ENCODE measurements around the gene MED12.
A peak's percentile ranks its signal among the peaks of the same experiment; 100 is the strongest.

MED12 gene

DNA sequence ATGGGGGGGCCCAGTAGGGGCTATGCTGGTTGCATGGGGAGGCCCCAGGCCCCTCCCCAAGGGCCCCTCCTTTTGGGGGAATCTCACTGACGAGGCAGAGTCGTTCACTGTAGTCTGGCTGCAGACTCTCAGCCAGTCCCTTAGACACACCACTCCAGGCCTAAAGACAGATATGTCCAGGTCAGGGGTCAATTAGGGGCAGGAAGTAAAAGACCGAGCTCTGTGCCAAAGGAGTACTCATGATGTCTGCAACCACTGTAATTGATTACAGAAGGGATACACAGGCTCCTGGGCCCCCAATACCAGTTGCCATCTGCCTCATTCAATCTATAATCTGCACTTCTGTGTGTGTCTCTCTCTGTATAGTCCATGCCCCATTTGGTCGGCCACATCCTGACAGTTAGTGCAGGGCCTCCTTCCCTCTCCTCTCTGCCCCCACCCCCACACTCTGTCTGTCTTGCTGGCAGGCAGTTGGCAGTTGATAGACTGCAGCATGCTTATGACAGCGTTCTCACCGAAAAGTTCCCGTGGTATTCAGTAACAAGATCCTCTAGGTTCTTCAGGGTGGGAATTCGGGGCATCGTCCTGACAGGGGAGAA, 10.5 kb upstream of the MED12 start:
- peak; percentile 32 for DNase-seq (ENCODE audit: low read depth)

GRCh38 chrX:71109051-71109450, 9.3 kb upstream of the MED12 start:
- DNase-seq (ENCODE audit: low read depth) = no peak

GRCh38 chrX:71111141-71111843, 7.1 kb upstream of the MED12 start, which contains the start of gene IL2RG:
Gene IL2RG, minus strand, starts transcription at chrX:71111577. Its CDS starts 38 bp downstream, at chrX:71111539.
- peak; percentile 83 for DNase-seq (ENCODE audit: low read depth)

GRCh38 chrX:71111921-71112431, 6.4 kb upstream of the MED12 start:
- peak; percentile 37 for DNase-seq (ENCODE audit: low read depth)

- DNase-seq (ENCODE audit: low read depth) = no peak
Measured at GRCh38 chrX:71117358-71117757, 1.0 kb upstream of the MED12 start.

- no peak for DNase-seq (ENCODE audit: low read depth)
Measured at GRCh38 chrX:71118985-71119535, 664 bp downstream of the MED12 start.

- DNase-seq (ENCODE audit: low read depth) = no peak
Measured at GRCh38 chrX:71128166-71128833, 9.9 kb downstream of the MED12 start.

DNA sequence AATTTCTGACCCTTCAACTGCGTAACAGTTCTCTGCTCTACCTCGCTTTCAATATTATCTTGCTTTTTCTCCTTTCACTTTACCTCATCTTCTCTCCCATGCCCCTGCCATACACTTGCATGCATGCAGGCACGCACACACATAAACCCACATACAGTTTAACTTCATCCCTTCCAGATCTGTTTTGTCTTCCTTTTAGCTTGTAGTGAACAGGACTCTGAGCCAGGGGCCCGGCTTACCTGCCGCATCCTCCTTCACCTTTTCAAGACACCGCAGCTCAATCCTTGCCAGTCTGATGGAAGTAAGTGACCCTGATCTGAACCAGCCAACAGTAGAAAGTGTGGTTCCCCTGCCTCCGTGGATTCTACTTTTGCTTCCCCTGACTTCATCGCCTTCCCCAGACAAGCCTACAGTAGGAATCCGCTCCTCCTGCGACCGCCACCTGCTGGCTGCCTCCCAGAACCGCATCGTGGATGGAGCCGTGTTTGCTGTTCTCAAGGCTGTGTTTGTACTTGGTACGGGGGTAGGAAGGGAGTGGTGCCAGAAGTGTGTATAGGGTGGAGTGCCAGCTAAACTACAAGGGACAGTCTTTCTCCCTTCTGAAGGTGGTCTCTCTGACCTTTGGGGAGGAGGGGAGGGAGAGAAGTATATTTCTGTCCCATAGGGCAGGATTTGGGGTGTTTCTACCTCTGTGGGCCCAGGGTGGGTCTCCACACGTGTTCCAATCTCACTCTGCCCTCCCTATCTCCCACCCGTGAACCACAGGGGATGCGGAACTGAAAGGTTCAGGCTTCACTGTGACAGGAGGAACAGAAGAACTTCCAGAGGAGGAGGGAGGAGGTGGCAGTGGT, 10.7 kb downstream of the MED12 start:
- peak; percentile 51 for DNase-seq (ENCODE audit: low read depth)

- no peak for DNase-seq (ENCODE audit: low read depth)
Measured at GRCh38 chrX:71131510-71131909, 13.1 kb downstream of the MED12 start.

- no peak for DNase-seq (ENCODE audit: low read depth)
Measured at GRCh38 chrX:71140440-71140839, 22.0 kb downstream of the MED12 start.

- DNase-seq (ENCODE audit: low read depth) = no peak
Measured at GRCh38 chrX:71143508-71143907, 25.1 kb downstream of the MED12 start.

DNA sequence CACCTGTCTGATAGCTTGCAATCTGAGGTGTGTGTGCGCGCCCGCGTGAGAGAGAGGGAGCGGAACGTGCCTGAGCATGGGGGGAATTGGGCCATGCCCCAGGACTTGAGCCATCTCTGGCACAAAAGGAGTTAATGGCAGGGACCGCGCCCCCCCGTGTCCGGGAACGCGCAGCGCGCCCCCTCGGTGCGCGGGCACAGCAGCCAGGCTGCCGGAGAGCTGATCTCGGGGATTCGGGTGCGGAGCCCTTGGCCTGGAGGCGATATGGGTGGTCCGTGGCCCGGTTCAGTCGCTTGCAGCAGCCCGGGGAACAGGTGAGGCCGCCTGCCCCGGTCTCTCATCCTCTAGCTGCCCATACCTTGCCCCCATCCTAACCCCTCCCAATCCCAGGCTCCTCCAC, 26.3 kb downstream of the MED12 start, which contains the start of gene NLGN3:
Gene NLGN3 (plus strand): TSS at position 191 of the 400 bp plus-strand sequence. CDS start 2,909 bp downstream, outside the sequence.
- DNase-seq (ENCODE audit: low read depth) = no peak

DNA sequence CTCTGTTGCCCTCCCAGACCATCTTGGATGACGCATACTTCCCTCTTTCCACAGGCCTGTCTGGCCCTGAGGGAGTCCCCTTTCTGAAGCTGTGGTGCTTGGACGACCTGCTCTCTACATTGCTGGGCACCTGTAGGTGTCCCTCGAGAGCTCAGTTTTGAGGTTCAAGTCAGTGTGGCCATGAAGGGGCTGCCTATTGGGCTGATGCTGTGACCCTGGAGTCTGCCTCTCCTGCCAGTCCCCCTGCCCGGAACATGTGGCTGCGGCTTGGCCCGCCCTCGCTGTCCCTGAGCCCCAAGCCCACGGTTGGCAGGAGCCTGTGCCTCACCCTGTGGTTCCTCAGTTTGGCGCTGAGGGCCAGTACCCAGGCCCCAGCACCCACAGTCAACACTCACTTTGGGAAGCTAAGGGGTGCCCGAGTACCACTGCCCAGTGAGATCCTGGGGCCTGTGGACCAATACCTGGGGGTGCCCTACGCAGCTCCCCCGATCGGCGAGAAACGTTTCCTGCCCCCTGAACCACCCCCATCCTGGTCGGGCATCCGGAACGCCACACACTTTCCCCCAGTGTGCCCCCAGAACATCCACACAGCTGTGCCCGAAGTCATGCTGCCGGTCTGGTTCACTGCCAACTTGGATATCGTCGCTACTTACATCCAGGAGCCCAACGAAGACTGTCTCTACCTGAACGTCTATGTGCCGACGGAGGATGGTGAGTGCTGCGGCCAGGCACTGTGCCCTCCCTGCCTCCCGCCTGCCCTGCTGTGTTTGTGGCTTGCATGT, 29.3 kb downstream of the MED12 start:
- no peak for DNase-seq (ENCODE audit: low read depth)

- no peak for DNase-seq (ENCODE audit: low read depth)
Measured at GRCh38 chrX:71148278-71148663, 29.9 kb downstream of the MED12 start.

GRCh38 chrX:71151366-71151765, 33.0 kb downstream of the MED12 start:
- no peak for DNase-seq (ENCODE audit: low read depth)

DNA sequence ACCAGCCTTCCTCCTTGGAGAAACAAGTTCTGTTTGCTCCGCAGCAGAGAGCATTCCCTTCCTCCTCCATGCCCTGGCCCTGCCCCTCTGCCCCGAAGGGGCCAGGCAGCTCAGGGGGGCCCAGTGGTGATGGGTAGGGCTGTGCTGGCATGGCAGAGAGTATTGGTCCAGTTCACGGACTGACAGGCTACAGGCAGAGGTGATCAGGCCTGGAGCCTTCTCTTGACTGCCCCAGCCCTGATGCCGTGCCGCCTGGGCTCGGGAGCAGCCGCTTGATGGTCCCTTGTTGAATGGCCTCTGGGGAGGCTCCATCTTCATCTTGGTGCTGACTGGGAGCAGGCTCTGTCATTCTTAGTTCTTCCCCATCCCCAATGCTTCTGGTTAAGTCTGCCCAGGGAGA, 35.8 kb downstream of the MED12 start:
- no peak for DNase-seq (ENCODE audit: low read depth)

- no peak for DNase-seq (ENCODE audit: low read depth)
Measured at GRCh38 chrX:71154641-71155040, 36.2 kb downstream of the MED12 start.

DNA sequence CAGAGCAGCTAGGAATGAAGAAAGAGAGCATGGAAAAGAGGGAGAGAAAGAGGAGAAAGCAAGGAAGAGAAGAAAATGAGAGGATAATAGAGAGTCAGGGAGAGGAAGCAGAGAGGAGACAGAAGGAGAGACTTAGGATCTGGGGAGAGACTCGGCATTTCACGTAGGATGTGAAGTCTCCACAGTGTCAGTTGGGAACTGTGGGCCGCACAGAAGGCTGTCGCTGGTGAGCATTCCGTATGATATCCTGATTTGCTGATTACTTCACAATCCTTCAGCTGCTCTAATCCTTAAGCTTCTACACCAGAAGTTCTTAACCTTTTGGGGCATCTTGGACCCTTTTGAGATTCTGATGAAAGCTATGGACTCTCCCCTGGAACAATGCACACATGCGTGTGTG, 40.2 kb downstream of the MED12 start:
- no peak for DNase-seq (ENCODE audit: low read depth)

- no peak for DNase-seq (ENCODE audit: low read depth)
Measured at GRCh38 chrX:71159335-71159734, 40.9 kb downstream of the MED12 start.

DNA sequence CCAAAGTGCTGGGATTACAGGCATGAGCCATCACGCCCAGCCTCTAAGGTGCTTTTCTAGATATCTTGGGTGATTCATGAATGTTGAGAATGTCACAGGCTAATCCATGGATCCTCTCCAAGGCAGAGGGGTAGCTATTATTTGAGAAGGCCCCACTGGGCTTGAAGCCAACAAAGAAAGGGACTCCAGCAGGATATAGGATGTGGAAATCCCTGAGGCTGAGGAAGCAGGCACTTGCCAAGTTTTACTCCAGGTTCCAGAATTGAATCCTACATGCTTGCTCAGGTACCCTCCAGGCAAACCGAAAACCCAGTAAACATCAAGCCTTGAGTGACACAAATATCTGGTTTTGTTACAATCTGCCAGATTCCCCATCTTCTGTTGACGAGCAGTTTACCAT, 42.1 kb downstream of the MED12 start:
- DNase-seq (ENCODE audit: low read depth) = no peak

- no peak for DNase-seq (ENCODE audit: low read depth)
Measured at GRCh38 chrX:71162981-71163380, 44.6 kb downstream of the MED12 start.
